HepG2 (cell line): ENCODE measurements around the gene CDK13. TPM values are rescaled to one million over a fixed set of nuclear protein-coding genes. Genes with fewer than 3 reads are reported as not detected.
A peak's percentile ranks its signal among the peaks of the same experiment; 100 is the strongest.

Source experiments
- CAMTA2 ChIP-seq: sonication (generic); formaldehyde crosslinking; IDR thresholded peaks from 2 replicates; pipeline ENCODE4 v1.4.0; 2020; ENCODE audit warnings: mild to moderate bottlenecking, missing genetic modification reagents, borderline replicate concordance
- CENPBD1 ChIP-seq: sonication (generic); formaldehyde crosslinking; IDR thresholded peaks from 2 replicates; pipeline ENCODE4 v1.8.0; 2022; ENCODE audit warnings: missing genetic modification reagents, low read depth, mild to moderate bottlenecking, borderline replicate concordance
- DMTF1 ChIP-seq: sonication (generic); formaldehyde crosslinking; IDR thresholded peaks from 2 replicates; pipeline ENCODE4 v1.4.0; 2020; ENCODE audit warnings: mild to moderate bottlenecking, missing genetic modification reagents
- EHMT2 ChIP-seq: fragments of 200-600 bp; sonication (generic); IDR thresholded peaks from 2 replicates; pipeline ENCODE4 v1.7.0; 2017; ENCODE audit warnings: antibody characterized with exemption, low read depth, low read length, borderline replicate concordance
- HDAC6 ChIP-seq: fragments of 200-600 bp; sonication (generic); IDR thresholded peaks from 2 replicates; pipeline ENCODE4 v1.7.0; 2017; ENCODE audit warnings: mild to moderate bottlenecking, antibody characterized with exemption, low read length, low read depth
- HOXA5 ChIP-seq: sonication (generic); formaldehyde crosslinking; IDR thresholded peaks from 2 replicates; pipeline ENCODE4 v1.4.0; 2020; ENCODE audit warnings: missing genetic modification reagents
- MAX ChIP-seq: IDR thresholded peaks from 2 replicates; pipeline ENCODE4 v1.6.1; 2012; ENCODE audit warnings: inconsistent platforms
- MXI1 ChIP-seq: IDR thresholded peaks from 3 replicates; pipeline ENCODE4 v1.6.1; 2012; ENCODE audit warnings: low read depth, low read length, inconsistent platforms, borderline replicate concordance
- PHF5A ChIP-seq: IDR thresholded peaks from one replicate; pipeline ENCODE4 v1.6.1; 2018; ENCODE audit warnings: low read depth, missing genetic modification reagents; ENCODE audit not compliant: unreplicated experiment
- RNF2 ChIP-seq: fragments of 450-650 bp; conservative IDR thresholded peaks from 2 replicates; pipeline ENCODE4 v1.6.1; 2016; ENCODE audit warnings: low read depth
- TBL1XR1 ChIP-seq: fragments of 150-350 bp; IDR thresholded peaks from 2 replicates; pipeline ENCODE4 v1.6.1; 2014; ENCODE audit warnings: borderline replicate concordance, low read length; ENCODE audit not compliant: partially characterized antibody
- TEAD2 ChIP-seq: sonication (generic); formaldehyde crosslinking; IDR thresholded peaks from 2 replicates; pipeline ENCODE4 v1.9.0; 2021; ENCODE audit warnings: missing genetic modification reagents
- ZNF430 ChIP-seq: sonication (generic); formaldehyde crosslinking; IDR thresholded peaks from 2 replicates; pipeline ENCODE4 v1.9.0; 2021; ENCODE audit warnings: mild to moderate bottlenecking, missing genetic modification reagents
- ZNF441 ChIP-seq: sonication (generic); formaldehyde crosslinking; IDR thresholded peaks from 2 replicates; pipeline ENCODE4 v1.7.0; 2021; ENCODE audit warnings: missing genetic modification reagents, borderline replicate concordance
- ZNF567 ChIP-seq: sonication (generic); formaldehyde crosslinking; IDR thresholded peaks from 2 replicates; pipeline ENCODE4 v1.8.1; 2023; ENCODE audit warnings: mild to moderate bottlenecking, missing genetic modification reagents, borderline replicate concordance
- ZNF619 ChIP-seq: sonication (generic); formaldehyde crosslinking; IDR thresholded peaks from 2 replicates; pipeline ENCODE4 v1.4.0; 2020; ENCODE audit warnings: mild to moderate bottlenecking, missing genetic modification reagents
- ZNF660 ChIP-seq: sonication (generic); formaldehyde crosslinking; IDR thresholded peaks from 2 replicates; pipeline ENCODE4 v1.5.1; 2020; ENCODE audit warnings: mild to moderate bottlenecking, low read depth, missing genetic modification reagents, borderline replicate concordance
- ZSCAN22 ChIP-seq: sonication (generic); formaldehyde crosslinking; IDR thresholded peaks from 2 replicates; pipeline ENCODE4 v1.4.0; 2020; ENCODE audit warnings: mild to moderate bottlenecking, missing genetic modification reagents
- polyA plus RNA-seq, 8 experiments: library from polyadenylated mRNA; depleted of rRNA in 3 of 8; stranded (reverse) in 7 of 8; unstranded in 1 of 8; fragments of >200 nt; fragmentation: Illumina TruSeq in 4 of 8; extraction: Trizol in 4 of 8; gene quantifications; 2 replicates each; pipeline versions ENCODE4 v1.2.1 to v1.2.3, GENCODE V29; 2011 to 2016; ENCODE audit warnings: low read depth in 4 of 8, missing spikeins in 1 of 8, mixed read lengths in 1 of 8; ENCODE audit not compliant: insufficient read depth in 1 of 8
- total RNA-seq, 5 experiments: library from RNA; depleted of rRNA; stranded (reverse); fragments of >200 nt; fragmentation: Illumina TruSeq; extraction: Trizol; gene quantifications; 2 replicates each; pipeline ENCODE4 v1.2.3, GENCODE V29; 2016; ENCODE audit warnings: low read depth in 1 of 5
- TF ChIP-seq, protein P1 (sequence below): sonication (generic); formaldehyde crosslinking; IDR thresholded peaks from 2 replicates; pipeline ENCODE4 v1.4.0; 2020; ENCODE audit warnings: mild to moderate bottlenecking, missing genetic modification reagents
- TF ChIP-seq, protein P2 (sequence below): sonication (generic); formaldehyde crosslinking; IDR thresholded peaks from 2 replicates; pipeline ENCODE4 v1.8.0; 2022; ENCODE audit warnings: missing genetic modification reagents, mild to moderate bottlenecking, moderate library complexity, borderline replicate concordance
- TF ChIP-seq, protein P3 (sequence below): sonication (generic); formaldehyde crosslinking; IDR thresholded peaks from 2 replicates; pipeline ENCODE4 v1.4.0; 2020; ENCODE audit warnings: missing genetic modification reagents; ENCODE audit errors: not compliant biosample characterization

The CDK13 gene
- total and polyA plus RNA-seq, 2 of the 13 experiments (the other 11 are each of a cell fraction or from before 2014, with no cell fraction given): 21.0 to 40.9 TPM

DNA sequence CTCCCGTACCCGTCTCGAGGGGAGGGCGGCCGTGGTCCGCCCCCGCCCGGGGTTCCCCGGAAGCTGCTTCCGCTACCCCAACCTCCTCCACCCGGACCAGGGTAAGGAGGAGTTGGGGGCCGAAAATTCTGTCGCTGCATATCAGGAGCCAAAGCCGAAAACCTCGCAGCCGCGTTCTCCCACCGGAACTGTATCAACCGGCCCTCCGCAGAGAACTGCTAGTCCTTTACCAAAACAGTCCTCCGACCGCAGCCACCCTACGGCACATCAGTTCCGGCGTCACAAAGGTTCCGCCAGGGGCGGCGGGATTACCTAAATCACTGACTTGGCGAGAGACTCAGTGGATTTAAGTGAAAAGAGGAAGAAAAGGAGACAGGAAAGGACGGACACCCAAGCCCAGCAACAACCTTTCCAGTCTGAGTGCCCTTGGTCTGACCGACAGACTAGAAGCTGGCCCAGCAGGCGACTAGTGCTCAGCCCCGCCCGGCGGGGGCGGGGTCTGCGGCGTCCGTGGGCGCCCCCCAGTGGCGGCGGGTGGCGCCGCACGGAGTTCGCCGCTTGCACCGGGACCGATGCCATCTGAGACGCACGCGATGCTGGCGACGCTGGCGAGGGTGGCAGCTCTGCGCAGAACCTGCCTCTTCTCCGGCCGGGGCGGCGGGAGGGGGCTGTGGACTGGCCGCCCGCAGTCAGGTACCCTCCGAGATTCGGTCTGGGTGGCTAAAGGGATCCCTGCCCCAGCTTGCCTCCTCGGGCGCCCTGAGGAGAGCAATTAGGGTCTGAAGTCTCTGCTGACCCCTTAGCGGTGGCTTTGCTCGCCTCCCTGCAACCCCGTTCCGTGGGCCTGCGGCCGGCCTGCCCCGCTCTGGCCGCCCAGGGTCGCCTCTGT is 184.6 kb downstream of the CDK13 start, which contains the start of the genes MPLKIP and SUGCT (continued):
- TF ChIP-seq ZSCAN22 (CRISPR knock-in tag) (peak; percentile 94), CAMTA2 (CRISPR knock-in tag) (no peak), TEAD2 (CRISPR knock-in tag) (no peak), HDAC6 (no peak), EHMT2 (no peak; the same call in 1 of the 2 replicates), MAX (peak; percentile 95), PHF5A (CRISPR knock-in tag) (peak; percentile 34), CENPBD1 (CRISPR knock-in tag) (0 out of 2 replicates have a peak, but pooled peaks have one; percentile 82), HOXA5 (CRISPR knock-in tag) (peak; percentile 91), RNF2 (no peak; the same call in 1 of the 2 replicates), ZNF441 (CRISPR knock-in tag) (peak; percentile 81; the same call in 1 of the 2 replicates), ZNF660 (CRISPR knock-in tag) (no peak), ZNF567 (no peak), ZNF619 (peak; percentile 35; the same call in 1 of the 2 replicates), TBL1XR1 (peak; percentile 46), MXI1 (no peak; the same call in 2 of the 3 replicates), DMTF1 (CRISPR knock-in tag) (no peak), ZNF430 (no peak; the same call in 1 of the 2 replicates)
- TF ChIP-seq, protein P1, sequence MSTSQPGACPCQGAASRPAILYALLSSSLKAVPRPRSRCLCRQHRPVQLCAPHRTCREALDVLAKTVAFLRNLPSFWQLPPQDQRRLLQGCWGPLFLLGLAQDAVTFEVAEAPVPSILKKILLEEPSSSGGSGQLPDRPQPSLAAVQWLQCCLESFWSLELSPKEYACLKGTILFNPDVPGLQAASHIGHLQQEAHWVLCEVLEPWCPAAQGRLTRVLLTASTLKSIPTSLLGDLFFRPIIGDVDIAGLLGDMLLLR (CRISPR knock-in tag): peak; percentile 84
- TF ChIP-seq, protein P2, sequence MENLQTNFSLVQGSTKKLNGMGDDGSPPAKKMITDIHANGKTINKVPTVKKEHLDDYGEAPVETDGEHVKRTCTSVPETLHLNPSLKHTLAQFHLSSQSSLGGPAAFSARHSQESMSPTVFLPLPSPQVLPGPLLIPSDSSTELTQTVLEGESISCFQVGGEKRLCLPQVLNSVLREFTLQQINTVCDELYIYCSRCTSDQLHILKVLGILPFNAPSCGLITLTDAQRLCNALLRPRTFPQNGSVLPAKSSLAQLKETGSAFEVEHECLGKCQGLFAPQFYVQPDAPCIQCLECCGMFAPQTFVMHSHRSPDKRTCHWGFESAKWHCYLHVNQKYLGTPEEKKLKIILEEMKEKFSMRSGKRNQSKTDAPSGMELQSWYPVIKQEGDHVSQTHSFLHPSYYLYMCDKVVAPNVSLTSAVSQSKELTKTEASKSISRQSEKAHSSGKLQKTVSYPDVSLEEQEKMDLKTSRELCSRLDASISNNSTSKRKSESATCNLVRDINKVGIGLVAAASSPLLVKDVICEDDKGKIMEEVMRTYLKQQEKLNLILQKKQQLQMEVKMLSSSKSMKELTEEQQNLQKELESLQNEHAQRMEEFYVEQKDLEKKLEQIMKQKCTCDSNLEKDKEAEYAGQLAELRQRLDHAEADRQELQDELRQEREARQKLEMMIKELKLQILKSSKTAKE: no peak; the same call in none of the 2 replicates
- TF ChIP-seq, protein P3, sequence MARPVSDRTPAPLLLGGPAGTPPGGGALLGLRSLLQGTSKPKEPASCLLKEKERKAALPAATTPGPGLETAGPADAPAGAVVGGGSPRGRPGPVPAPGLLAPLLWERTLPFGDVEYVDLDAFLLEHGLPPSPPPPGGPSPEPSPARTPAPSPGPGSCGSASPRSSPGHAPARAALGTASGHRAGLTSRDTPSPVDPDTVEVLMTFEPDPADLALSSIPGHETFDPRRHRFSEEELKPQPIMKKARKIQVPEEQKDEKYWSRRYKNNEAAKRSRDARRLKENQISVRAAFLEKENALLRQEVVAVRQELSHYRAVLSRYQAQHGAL: no peak
